ENCODE measurements around the gene ARMC5. TPM values are rescaled to one million over a fixed set of nuclear protein-coding genes. Genes with fewer than 3 reads are reported as not detected.
"Not testable (repeated sequence)": the region's sequence is repeated elsewhere in the genome, so short reads cannot be mapped to it uniquely, and the experiment has no call there.

Gene ARMC5
- total RNA-seq, 2 donors from 2014 or later, result 10.0 to 20.3 TPM

- H3K36me3 ChIP-seq, result no peaks in the 10 kb centered on the region
- intact Hi-C loops (cut with DNase I), result no loop called here
- no peaks in the 10 kb centered on the region for H3K4me1 ChIP-seq (replicated peaks)
- no peak within 1 kb of the TSS for H3K4me3 ChIP-seq
- no peaks in the 10 kb centered on the region for H3K9me3 ChIP-seq
- no peaks in the 10 kb centered on the region for H3K27me3 ChIP-seq (replicated peaks; ENCODE audit: insufficient read depth)
- 98% methylated on average over 4 of the region's 4 CpGs for WGBS
- TF ChIP-seq POLR2A (IDR thresholded peaks at IDR 0.05), result no peak
- no peak for TF ChIP-seq POLR2AphosphoS5 (IDR thresholded peaks at IDR 0.05)
- TF ChIP-seq CTCF (IDR thresholded peaks at IDR 0.05), result no peak
- no peak within 1 kb of the TSS for H3K27ac ChIP-seq
- DNase-seq (ENCODE audit: low spot score), result no peak
Measured at GRCh38 chr16:31483081-31483480, 23.8 kb downstream of the ARMC5 start, which contains the start of gene SLC5A2. Gene SLC5A2 (plus strand): TSS chr16:31483123. CDS start chr16:31483137, 14 bp downstream.

DNA sequence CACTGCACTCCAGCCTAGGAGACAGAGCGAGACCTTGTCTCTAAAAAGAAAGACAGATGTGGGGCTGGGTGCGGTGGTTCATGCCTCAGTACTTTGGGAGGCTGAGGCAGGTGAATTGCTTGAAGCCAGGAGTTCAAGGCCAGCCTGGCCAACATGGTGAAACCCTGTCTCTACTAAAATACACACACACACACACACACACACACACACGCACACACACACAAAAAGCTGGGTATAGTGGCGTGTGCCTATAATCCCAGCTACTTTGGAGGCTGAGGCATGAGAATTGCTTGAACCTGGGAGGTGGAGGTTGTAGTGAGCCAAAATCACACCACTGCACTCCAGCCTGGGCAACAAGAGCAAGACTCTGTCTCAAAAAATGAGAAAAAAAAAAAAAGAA lies 24.7 kb downstream of the ARMC5 start:
- H3K4me1 ChIP-seq (replicated peaks); DNase-seq (ENCODE audit: low spot score); H3K27me3 ChIP-seq (replicated peaks; ENCODE audit: insufficient read depth); H3K27ac ChIP-seq; H3K9me3 ChIP-seq; H3K4me3 ChIP-seq; intact Hi-C loops (cut with DNase I); H3K36me3 ChIP-seq: not testable (repeated sequence)
- 95% methylated on average over 4 of the region's 4 CpGs for WGBS

DNA sequence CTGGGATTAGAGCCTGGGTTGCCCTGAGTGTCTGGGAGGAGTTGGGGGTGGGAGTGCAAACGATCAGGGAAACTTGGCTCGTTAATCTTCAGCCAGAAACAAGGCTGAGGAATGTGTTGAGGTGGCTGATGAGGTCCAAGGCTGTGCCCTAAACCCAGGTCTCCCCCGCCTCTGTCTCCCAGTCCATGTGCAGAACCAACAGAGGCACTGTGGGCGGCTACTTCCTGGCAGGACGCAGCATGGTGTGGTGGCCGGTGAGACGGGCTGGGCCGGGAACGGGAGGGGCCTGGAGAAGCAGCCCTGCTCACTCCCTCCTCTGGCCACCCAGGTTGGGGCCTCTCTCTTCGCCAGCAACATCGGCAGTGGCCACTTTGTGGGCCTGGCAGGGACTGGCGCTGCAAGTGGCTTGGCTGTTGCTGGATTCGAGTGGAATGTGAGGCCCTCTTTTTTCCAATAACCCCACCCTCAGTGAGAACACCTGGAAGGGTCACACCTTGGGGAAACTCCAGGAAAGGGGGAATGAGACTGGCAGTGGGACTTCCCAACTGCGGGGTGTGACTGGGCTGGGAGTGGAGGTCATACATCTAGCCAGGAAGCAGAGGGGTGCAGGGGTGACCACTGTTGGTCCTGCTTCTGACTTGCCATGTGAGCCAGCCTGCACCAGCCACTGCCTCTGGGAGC lies 25.3 kb downstream of the ARMC5 start:
- no peaks in the 10 kb centered on the region for H3K4me1 ChIP-seq (replicated peaks)
- 39% methylated on average over 14 of the region's 14 CpGs for WGBS
- no peaks in the 10 kb centered on the region for H3K27me3 ChIP-seq (replicated peaks; ENCODE audit: insufficient read depth)
- H3K9me3 ChIP-seq, result no peaks in the 10 kb centered on the region
- no peak for TF ChIP-seq CTCF (IDR thresholded peaks at IDR 0.05)
- TF ChIP-seq POLR2A (IDR thresholded peaks at IDR 0.05), result no peak
- no peak for TF ChIP-seq POLR2AphosphoS5 (IDR thresholded peaks at IDR 0.05)
- H3K27ac ChIP-seq, result no peak overlapping the region
- no peak overlapping the region for H3K4me3 ChIP-seq
- intact Hi-C loops (cut with DNase I), result no loop called here
- no peak for DNase-seq (ENCODE audit: low spot score)
- no peaks in the 10 kb centered on the region for H3K36me3 ChIP-seq

- no peaks in the 10 kb centered on the region for H3K36me3 ChIP-seq
- intact Hi-C loops (cut with DNase I), result no loop called here
- H3K27ac ChIP-seq, result no peak overlapping the region
- 94% methylated on average over 16 of the region's 17 CpGs for WGBS
- H3K9me3 ChIP-seq, result no peaks in the 10 kb centered on the region
- no peak for TF ChIP-seq POLR2AphosphoS5 (IDR thresholded peaks at IDR 0.05)
- TF ChIP-seq CTCF (IDR thresholded peaks at IDR 0.05), result no peak
- no peak for TF ChIP-seq POLR2A (IDR thresholded peaks at IDR 0.05)
- no peaks in the 10 kb centered on the region for H3K27me3 ChIP-seq (replicated peaks; ENCODE audit: insufficient read depth)
- no peaks in the 10 kb centered on the region for H3K4me1 ChIP-seq (replicated peaks)
- no peak overlapping the region for H3K4me3 ChIP-seq
- DNase-seq (ENCODE audit: low spot score), result no peak
Measured at GRCh38 chr16:31485571-31485970, 26.3 kb downstream of the ARMC5 start.

- no peak for DNase-seq (ENCODE audit: low spot score)
Measured at GRCh38 chr16:31486045-31486444, 26.7 kb downstream of the ARMC5 start.

More at GRCh38 chr16:31486045-31486444, 26.7 kb downstream of the ARMC5 start:
- 94% methylated on average over 5 of the region's 5 CpGs for WGBS
- Histone ChIP-seq H3K27me3 (replicated peaks; ENCODE audit: insufficient read depth) (no peaks in the 10 kb centered on the region), H3K36me3 (no peaks in the 10 kb centered on the region), H3K27ac (no peak overlapping the region), H3K4me1 (replicated peaks) (no peaks in the 10 kb centered on the region), H3K4me3 (no peak overlapping the region), H3K9me3 (no peaks in the 10 kb centered on the region)
- intact Hi-C loops (cut with DNase I), result no loop called here
- TF ChIP-seq POLR2A (IDR thresholded peaks at IDR 0.05) (no peak), POLR2AphosphoS5 (IDR thresholded peaks at IDR 0.05) (no peak)
